Measurements from ENCODE around the gene UTP14C. TPM values are rescaled to one million over a fixed set of nuclear protein-coding genes. Genes with fewer than 3 reads are reported as not detected.
"Not testable (repeated sequence)": the region's sequence is repeated elsewhere in the genome, so short reads cannot be mapped to it uniquely, and the experiment has no call there.

UTP14C gene
- total RNA-seq, 1 donor: 14.7 TPM

- no peak for DNase-seq (ENCODE audit: low read depth)
- H3K4me3 ChIP-seq (ENCODE audit: low read depth, low read length): no peak overlapping the region
- TF ChIP-seq CTCF (IDR thresholded peaks at IDR 0.05; ENCODE audit: insufficient read depth, low read length): no peak
These were observed 1.2 kb downstream of the UTP14C start for GRCh38 chr13:52025475-52026245.

GRCh38 chr13:52026246-52026626, 1.7 kb downstream of the UTP14C start:
- no peak for DNase-seq (ENCODE audit: low read depth)
- TF ChIP-seq CTCF (IDR thresholded peaks at IDR 0.05; ENCODE audit: insufficient read depth, low read length): no peak

GRCh38 chr13:52027832-52028231, 3.3 kb downstream of the UTP14C start:
- no peak for DNase-seq (ENCODE audit: low read depth)
- no peak for TF ChIP-seq CTCF (IDR thresholded peaks at IDR 0.05; ENCODE audit: insufficient read depth, low read length)
- no peak overlapping the region for H3K4me3 ChIP-seq (ENCODE audit: low read depth, low read length)

More at GRCh38 chr13:52026246-52026626, 1.7 kb downstream of the UTP14C start:
- H3K4me3 ChIP-seq (ENCODE audit: low read depth, low read length): no peak overlapping the region

- TF ChIP-seq CTCF (IDR thresholded peaks at IDR 0.05; ENCODE audit: insufficient read depth, low read length): no peak
- H3K4me3 ChIP-seq (ENCODE audit: low read depth, low read length): no peak overlapping the region
- no peak for DNase-seq (ENCODE audit: low read depth)
These were observed 5.1 kb downstream of the UTP14C start for GRCh38 chr13:52029569-52029968.

- not testable (repeated sequence) for DNase-seq (ENCODE audit: low read depth)
These were observed 5.9 kb downstream of the UTP14C start for GRCh38 chr13:52030401-52030800.

GRCh38 chr13:52033039-52033438, 8.5 kb downstream of the UTP14C start:
- no peak for TF ChIP-seq CTCF (IDR thresholded peaks at IDR 0.05; ENCODE audit: insufficient read depth, low read length)
- no peak for DNase-seq (ENCODE audit: low read depth)
- no peak overlapping the region for H3K4me3 ChIP-seq (ENCODE audit: low read depth, low read length)

More at GRCh38 chr13:52030401-52030800, 5.9 kb downstream of the UTP14C start:
- not testable (repeated sequence) for H3K4me3 ChIP-seq (ENCODE audit: low read depth, low read length)

- TF ChIP-seq CTCF (IDR thresholded peaks at IDR 0.05; ENCODE audit: insufficient read depth, low read length): no peak
- no peak overlapping the region for H3K4me3 ChIP-seq (ENCODE audit: low read depth, low read length)
- no peak for DNase-seq (ENCODE audit: low read depth)
These were observed 10.2 kb downstream of the UTP14C start for GRCh38 chr13:52034616-52035226.

All from fibroblast of the aortic adventitia (primary cell).